T47D (cell line): ENCODE results near the gene LGALS7B.

Experiments
- DNase-seq, 2 experiments: peaks; one replicate each; pipeline versions ENCODE4 v3.0.0 to v3.0.0-alpha.2; 2011 to 2012; ENCODE audit warnings: low read depth in 1 of 2, low spot score in 1 of 2
- JUND ChIP-seq: IDR thresholded peaks from 2 replicates; pipeline ENCODE4 v1.6.1; 2012; ENCODE audit warnings: low read depth
- in situ Hi-C: cut with HindIII; loops from 2 replicates; pipeline ENCODE4 v1.10.0; 2016; ENCODE audit warnings: low sequenced_read_pairs, low pct_unique_long_range_greater_than_20kb

Gene LGALS7B

GRCh38 chr19:38838986-38839761 lies 50.2 kb downstream of the LGALS7B start:
- TF ChIP-seq JUND, result no peak
- in situ Hi-C loops, result no loop called here
- no peak for DNase-seq

DNA sequence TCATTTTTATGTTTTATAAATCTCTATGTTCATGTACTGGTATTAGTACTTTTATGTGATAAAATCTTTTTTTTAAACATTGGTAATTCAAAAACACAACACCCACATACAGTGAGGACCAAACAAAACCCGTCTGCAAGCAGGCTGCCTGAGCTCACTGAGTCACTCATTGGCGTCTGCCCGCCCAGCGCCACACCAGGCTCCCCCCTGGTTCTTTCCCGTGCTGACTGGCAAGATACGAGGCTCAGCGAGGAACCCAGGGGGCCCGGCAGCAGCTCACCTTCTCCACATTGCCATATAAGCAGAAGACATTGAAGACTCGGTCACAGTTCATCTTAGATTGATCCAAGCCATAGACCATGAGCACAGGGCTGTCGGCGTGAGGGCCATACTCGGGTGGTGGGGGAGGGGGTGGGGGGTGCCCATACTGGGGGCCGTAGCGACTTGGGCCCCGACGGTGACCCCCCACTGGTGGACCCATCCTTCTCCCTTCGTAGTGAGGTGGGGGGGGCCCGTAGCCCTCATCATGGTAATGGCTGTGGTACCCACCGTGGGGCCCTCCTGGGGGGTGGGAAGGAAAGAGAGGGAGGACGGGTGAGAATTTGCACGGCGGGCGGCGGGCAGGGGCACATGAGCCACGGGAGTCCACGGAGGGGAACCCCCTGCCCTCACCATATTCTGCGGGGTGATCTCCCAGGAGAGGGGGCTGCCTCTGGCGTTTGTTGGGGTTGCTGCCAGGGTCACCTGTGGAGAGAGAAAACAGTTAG lies 51.0 kb downstream of the LGALS7B start:
- in situ Hi-C loops, result no loop called here
- DNase-seq, result no peak

GRCh38 chr19:38840583-38840968 lies 51.6 kb downstream of the LGALS7B start:
- TF ChIP-seq JUND, result no peak
- no peak for DNase-seq
- in situ Hi-C loops, result no loop called here

More for the DNA sequence above, 51.0 kb downstream of the LGALS7B start:
- TF ChIP-seq JUND, result no peak
